C4-2B (cell line): ENCODE measurements around the gene CIAO1.

ENCODE experiments used
- H3K27ac ChIP-seq: fragments of 450-650 bp; 2 replicates; pipeline ENCODE4 v1.5.1; 2017
- CTCF ChIP-seq: fragments of 450-650 bp; conservative IDR thresholded peaks from 2 replicates; pipeline ENCODE4 v1.5.1; 2017; ENCODE audit warnings: mild to moderate bottlenecking
- ZFX ChIP-seq: fragments of 450-650 bp; IDR thresholded peaks from 2 replicates; pipeline ENCODE4 v1.6.1; 2017

CIAO1 gene

DNA sequence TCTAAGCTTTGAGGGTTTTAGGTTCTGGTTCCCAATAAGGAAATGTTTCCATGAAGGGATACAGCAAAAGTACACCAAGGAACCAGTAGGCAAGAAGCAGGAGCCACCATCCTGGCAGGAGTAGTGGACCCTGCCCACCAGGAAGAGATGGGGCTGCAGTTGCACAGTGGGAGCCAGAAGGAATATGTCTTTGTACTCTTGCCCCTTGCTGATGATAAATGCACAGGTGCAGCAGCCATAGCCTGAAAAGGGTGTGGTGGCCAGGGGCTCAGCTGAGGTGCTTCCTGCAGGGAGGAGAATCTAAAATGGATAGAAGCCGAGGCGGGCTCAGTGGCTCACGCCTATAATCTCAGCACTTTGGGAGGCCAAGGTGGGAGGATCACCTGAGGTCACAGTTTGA is 27.8 kb upstream of the CIAO1 start:
- no peak overlapping the region for H3K27ac ChIP-seq
- no peak for TF ChIP-seq CTCF
- TF ChIP-seq ZFX: no peak

DNA sequence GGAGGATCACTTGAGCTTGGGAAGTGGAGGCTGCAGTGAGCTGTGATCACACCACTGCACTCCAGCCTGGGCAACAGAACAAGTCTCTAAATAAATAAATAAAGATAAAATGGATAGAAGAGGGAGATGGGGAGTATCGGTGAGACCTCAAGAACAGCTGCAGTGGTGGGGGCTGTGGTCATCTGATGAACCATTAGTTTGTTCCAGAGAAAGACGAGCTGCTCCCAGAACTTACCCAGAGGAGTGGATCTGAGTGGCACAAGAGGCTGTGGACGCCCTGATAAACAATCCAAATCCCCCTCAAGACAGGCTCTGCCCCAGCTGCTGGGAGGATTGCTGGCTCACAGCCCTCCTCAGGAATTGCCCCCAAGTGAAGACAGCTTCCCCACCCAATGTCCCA is 26.9 kb upstream of the CIAO1 start:
- no peak for TF ChIP-seq ZFX
- TF ChIP-seq CTCF: no peak
- no peak overlapping the region for H3K27ac ChIP-seq

- no peak overlapping the region for H3K27ac ChIP-seq
- TF ChIP-seq ZFX: no peak
- TF ChIP-seq CTCF: no peak
Measured at GRCh38 chr2:96239745-96240264, 26.2 kb upstream of the CIAO1 start.

DNA sequence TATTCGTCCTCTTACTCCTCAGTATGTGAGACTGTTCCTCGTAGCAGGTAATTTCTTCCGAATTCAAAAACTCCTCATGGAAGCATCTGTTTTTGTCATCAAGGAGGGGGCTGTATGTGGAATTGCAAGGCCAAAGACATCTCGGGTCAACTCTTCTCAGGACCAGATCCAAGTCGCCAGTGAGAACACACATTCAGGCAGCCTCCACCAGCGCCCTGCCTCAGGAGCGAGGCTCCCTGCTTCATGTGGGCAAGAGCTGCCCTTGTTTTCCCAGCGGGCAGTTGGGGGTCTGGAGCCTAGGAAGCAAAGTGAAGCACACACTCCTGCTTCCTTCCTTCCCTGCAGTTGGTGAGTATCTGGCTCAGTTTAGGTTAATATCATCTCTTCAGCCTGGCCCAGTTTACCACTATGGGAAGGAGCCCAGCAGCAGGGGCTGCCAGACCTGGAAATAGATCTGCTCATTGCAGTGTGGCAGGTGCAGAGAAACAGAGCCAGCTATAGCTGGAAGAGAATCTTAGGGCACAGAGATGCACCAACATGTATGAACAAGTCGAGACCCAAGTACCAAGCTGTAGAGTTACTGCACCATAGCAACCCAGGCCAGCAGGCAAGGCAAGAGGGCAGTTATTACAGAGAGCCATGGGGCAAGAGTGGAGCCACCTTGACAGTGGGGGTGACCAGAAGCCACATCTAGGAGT is 25.5 kb upstream of the CIAO1 start:
- H3K27ac ChIP-seq: no peak overlapping the region
- no peak for TF ChIP-seq CTCF
- TF ChIP-seq ZFX: no peak

- no peak overlapping the region for H3K27ac ChIP-seq
- TF ChIP-seq ZFX (no peak), CTCF (no peak)
Measured at GRCh38 chr2:96241227-96241626, 24.8 kb upstream of the CIAO1 start.

DNA sequence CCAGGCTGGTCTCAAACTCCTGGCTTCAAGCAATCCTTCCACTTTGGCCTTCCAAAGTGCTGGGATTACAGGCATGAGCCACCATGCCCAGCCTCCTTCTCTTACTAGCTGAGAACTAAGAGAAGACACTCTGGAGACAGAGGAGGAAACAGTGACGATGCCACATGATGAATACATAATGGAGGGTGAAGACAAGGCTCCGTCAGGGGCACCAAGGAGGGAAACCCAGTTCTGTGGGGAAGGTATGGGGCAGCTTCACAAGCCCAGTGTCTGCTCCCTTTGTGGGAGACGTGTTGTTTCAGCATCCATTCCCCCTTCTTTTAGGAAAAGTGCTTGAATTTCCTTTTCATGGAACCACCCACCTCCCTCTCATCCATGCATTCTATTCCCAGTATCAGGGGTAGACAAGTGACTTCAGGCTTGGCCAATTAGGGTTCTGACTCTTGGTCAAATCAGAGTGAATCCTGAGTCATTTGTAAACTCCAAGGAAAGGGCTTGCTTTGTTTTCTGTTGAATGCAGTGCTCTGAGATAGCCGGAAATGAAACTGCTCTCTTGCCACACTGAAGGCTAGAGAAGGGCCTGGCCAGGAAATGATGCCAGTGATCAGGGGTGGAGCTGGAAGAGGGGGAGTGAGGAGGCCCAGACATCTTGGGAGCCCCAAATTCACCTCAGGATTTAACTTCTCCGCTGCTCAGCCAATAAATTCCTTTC is 24.0 kb upstream of the CIAO1 start:
- TF ChIP-seq CTCF (no peak), ZFX (no peak)

GRCh38 chr2:96243843-96244242 is 22.2 kb upstream of the CIAO1 start:
- no peak for TF ChIP-seq CTCF
- no peak for TF ChIP-seq ZFX
- no peak overlapping the region for H3K27ac ChIP-seq

More for the DNA sequence above, 24.0 kb upstream of the CIAO1 start:
- no peak overlapping the region for H3K27ac ChIP-seq
